HepG2 (cell line): Measurements from ENCODE around the gene OMA1. TPM values are rescaled to one million over a fixed set of nuclear protein-coding genes. Genes with fewer than 3 reads are reported as not detected.

Experiments used
- ATAC-seq: fragments of 200-7000 bp; cut with Tn5 transposase; 3 replicates; pipeline ENCODE4 v1.9.1; 2020; ENCODE audit warnings: mild to moderate bottlenecking, moderate library complexity
- BruUV-seq: library from RNA; stranded (reverse); fragments of 400-500 nt; replicated peaks from 2 replicates; lab custom pipeline; 2021; lab: Mats Ljungman, UMichigan
- CTCF ChIA-PET: fragments of 300-600 bp; formaldehyde crosslinking; extraction: SDS; loops from one replicate; lab custom pipeline; 2021; ENCODE audit warnings: low total read pairs, inconsistent platforms, low intra/inter-chr PET ratio; lab: Yijun Ruan, JAX
- POLR2A ChIA-PET: fragments of 350-600 bp; sonication (Branson Sonifier 250); formaldehyde crosslinking; loops from one replicate; lab custom pipeline; 2020; ENCODE audit warnings: antibody characterized with exemption, inconsistent platforms; lab: Yijun Ruan, JAX
- DNase-seq: peaks from one replicate; pipeline ENCODE4 v3.0.0-alpha.2; 2015; ENCODE audit warnings: low spot score
- FAIRE-seq: peaks from 3 replicates; lab custom pipeline; 2011; peaks lifted over from hg19 to GRCh38; lab: Jason Lieb, UNC
- H2AFZ ChIP-seq: one replicate; pipeline ENCODE4 v1.6.1; 2011; ENCODE audit warnings: low read length, inconsistent platforms
- H3K27ac ChIP-seq: fragments of 300-600 bp; 3 replicates; pipeline ENCODE4 v1.8.0; 2011; ENCODE audit warnings: mixed run types, mild to moderate bottlenecking, mixed read lengths, low read length, inconsistent platforms; ENCODE audit not compliant: insufficient read depth; ENCODE audit errors: extremely low read length
- H3K27me3 ChIP-seq, 2 experiments: fragments of 200-600 bp in 1 of 2; 2 replicates in 1 of 2; 3 replicates in 1 of 2; pipeline versions ENCODE4 v1.6.0 to v1.8.0; 2011; ENCODE audit warnings: low read length in 2 of 2, mild to moderate bottlenecking in 2 of 2, moderate library complexity in 2 of 2, inconsistent platforms in 1 of 2; ENCODE audit not compliant: insufficient read depth in 2 of 2, control insufficient read depth in 1 of 2
- H3K36me3 ChIP-seq, 2 experiments: fragments of 200-600 bp in 1 of 2; replicated peaks in 1 of 2; 2 replicates in 1 of 2; 3 replicates in 1 of 2; pipeline versions ENCODE4 v1.5.1 to v1.8.0; 2011; ENCODE audit warnings: low read length in 2 of 2, inconsistent platforms in 1 of 2; ENCODE audit not compliant: insufficient read depth in 2 of 2, control insufficient read depth in 1 of 2
- H3K4me1 ChIP-seq: 2 replicates; pipeline ENCODE4 v1.5.1; 2012; ENCODE audit warnings: low read length, inconsistent platforms; ENCODE audit not compliant: insufficient read depth
- H3K4me2 ChIP-seq: 2 replicates; pipeline ENCODE4 v1.6.0; 2011; ENCODE audit warnings: low read depth, low read length, inconsistent platforms
- H3K4me3 ChIP-seq, 3 experiments: fragments of 200-600 bp in 1 of 3; sonication (generic), shearing (Covaris generic) in 1 of 3; replicated peaks in 1 of 3; 2 replicates each; pipeline ENCODE4 v1.5.1; 2011 to 2016; ENCODE audit warnings: low read length in 3 of 3, inconsistent platforms in 2 of 3, low read depth in 2 of 3, mild to moderate bottlenecking in 2 of 3, control low read depth in 1 of 3, mixed read lengths in 1 of 3; ENCODE audit not compliant: insufficient read depth in 1 of 3
- H3K79me2 ChIP-seq: one replicate; pipeline ENCODE4 v1.6.1; 2011; ENCODE audit warnings: low read length, inconsistent platforms; ENCODE audit not compliant: insufficient read depth
- H3K9ac ChIP-seq: 2 replicates; pipeline ENCODE4 v1.6.0; 2011; ENCODE audit warnings: mild to moderate bottlenecking, low read depth, low read length, inconsistent platforms; ENCODE audit not compliant: insufficient read depth
- H3K9me3 ChIP-seq: 2 replicates; pipeline ENCODE4 v1.5.1; 2012; ENCODE audit warnings: mild to moderate bottlenecking, low read length
- H4K20me1 ChIP-seq: 2 replicates; pipeline ENCODE4 v1.6.0; 2011; ENCODE audit warnings: inconsistent platforms, mild to moderate bottlenecking, low read length, moderate library complexity; ENCODE audit not compliant: insufficient read depth
- BRD4 ChIP-seq: sonication (generic); formaldehyde crosslinking; IDR thresholded peaks from 2 replicates; pipeline ENCODE4 v1.4.0; 2020; ENCODE audit warnings: missing genetic modification reagents
- CCAR2 ChIP-seq: fragments of 200-400 bp; formaldehyde crosslinking; optimal IDR thresholded peaks from 2 replicates; pipeline ENCODE3; 2018; ENCODE audit warnings: low read depth, mild to moderate bottlenecking, low read length, moderate library complexity
- FOXC1 ChIP-seq: sonication (generic); formaldehyde crosslinking; IDR thresholded peaks from 2 replicates; pipeline ENCODE4 v1.8.0; 2022; ENCODE audit warnings: mild to moderate bottlenecking, missing genetic modification reagents, borderline replicate concordance
- HOXA5 ChIP-seq: sonication (generic); formaldehyde crosslinking; IDR thresholded peaks from 2 replicates; pipeline ENCODE4 v1.4.0; 2020; ENCODE audit warnings: missing genetic modification reagents
- KDM1A ChIP-seq: IDR thresholded peaks from 2 replicates; pipeline ENCODE4 v1.6.1; 2016; ENCODE audit warnings: missing compliant biosample characterization
- MAFF ChIP-seq: IDR thresholded peaks from 2 replicates; pipeline ENCODE4 v1.6.1; 2011; ENCODE audit warnings: low read depth, low read length, improper control_type of control experiment
- MAFK ChIP-seq, 2 experiments: IDR thresholded peaks in 1 of 2; conservative IDR thresholded peaks in 1 of 2; 2 replicates each; pipeline ENCODE4 v1.6.1; 2011; ENCODE audit warnings: improper control_type of control experiment in 2 of 2, low read length in 2 of 2
- MEIS1 ChIP-seq: sonication (generic); formaldehyde crosslinking; IDR thresholded peaks from 2 replicates; pipeline ENCODE4 v1.9.0; 2021; ENCODE audit warnings: mild to moderate bottlenecking, missing genetic modification reagents, moderate library complexity, borderline replicate concordance
- MIER3 ChIP-seq: IDR thresholded peaks from 2 replicates; pipeline ENCODE4 v1.6.1; 2016; ENCODE audit warnings: missing compliant biosample characterization, borderline replicate concordance
- NFYB ChIP-seq: sonication (generic); formaldehyde crosslinking; IDR thresholded peaks from 2 replicates; pipeline ENCODE4 v1.4.0; 2020; ENCODE audit warnings: missing genetic modification reagents
- NFYC ChIP-seq: IDR thresholded peaks from 2 replicates; pipeline ENCODE4 v1.6.1; 2016; ENCODE audit warnings: missing genetic modification reagents, missing compliant biosample characterization
- PHF21A ChIP-seq: sonication (generic); formaldehyde crosslinking; IDR thresholded peaks from 2 replicates; pipeline ENCODE4 v1.5.0; 2020; ENCODE audit warnings: mild to moderate bottlenecking, missing genetic modification reagents
- POLR2AphosphoS2 ChIP-seq: IDR thresholded peaks from 2 replicates; pipeline ENCODE4 v1.6.1; 2011; ENCODE audit warnings: low read depth, low read length, improper control_type of control experiment
- RFX3 ChIP-seq: IDR thresholded peaks from 2 replicates; pipeline ENCODE4 v1.6.1; 2016; ENCODE audit warnings: missing biosample characterization, missing genetic modification reagents
- TOPORS ChIP-seq: sonication (generic); formaldehyde crosslinking; IDR thresholded peaks from 2 replicates; pipeline ENCODE4 v1.8.0; 2023; ENCODE audit warnings: mild to moderate bottlenecking, missing genetic modification reagents
- XBP1 ChIP-seq: sonication (generic); formaldehyde crosslinking; IDR thresholded peaks from 2 replicates; pipeline ENCODE4 v1.5.0; 2020; ENCODE audit warnings: missing genetic modification reagents
- ZBTB1 ChIP-seq: sonication (generic); formaldehyde crosslinking; IDR thresholded peaks from 2 replicates; pipeline ENCODE4 v1.4.0; 2020; ENCODE audit warnings: missing genetic modification reagents, borderline replicate concordance
- ZNF232 ChIP-seq: sonication (generic); formaldehyde crosslinking; IDR thresholded peaks from 2 replicates; pipeline ENCODE4 v1.4.0; 2020; ENCODE audit warnings: missing genetic modification reagents, borderline replicate concordance
- ZNF263 ChIP-seq: sonication (generic); formaldehyde crosslinking; IDR thresholded peaks from 2 replicates; pipeline ENCODE4 v1.4.0; 2020; ENCODE audit warnings: missing genetic modification reagents
- ZNF768 ChIP-seq: sonication (generic); formaldehyde crosslinking; IDR thresholded peaks from 2 replicates; pipeline ENCODE4 v1.4.0; 2020; ENCODE audit warnings: missing genetic modification reagents
- WGBS: methylation state at CpG from one replicate; pipeline ENCODE4 v1.1.6; 2017; ENCODE audit warnings: low lambda C conversion rate; 5-methylcytosine and 5-hydroxymethylcytosine counted together
- in situ Hi-C: cut with HindIII; loops from 2 replicates; pipeline ENCODE4 v1.10.0; 2017; ENCODE audit warnings: low pct_unique_long_range_greater_than_20kb; ENCODE audit not compliant: extremely low pct_ligation_motif_present
- intact Hi-C: fragments of 100-400 bp; cut with micrococcal nuclease; formaldehyde crosslinking; loops from one replicate; pipeline ENCODE4 v1.10.0; 2022; ENCODE audit not compliant: unreplicated experiment
- polyA plus RNA-seq, 8 experiments: library from polyadenylated mRNA; depleted of rRNA in 3 of 8; stranded (reverse) in 7 of 8; unstranded in 1 of 8; fragments of >200 nt; fragmentation: Illumina TruSeq in 4 of 8; extraction: Trizol in 4 of 8; gene quantifications; 2 replicates each; pipeline versions ENCODE4 v1.2.1 to v1.2.3, GENCODE V29; 2011 to 2016; ENCODE audit warnings: low read depth in 4 of 8, missing spikeins in 1 of 8, mixed read lengths in 1 of 8; ENCODE audit not compliant: insufficient read depth in 1 of 8
- total RNA-seq, 5 experiments: library from RNA; depleted of rRNA; stranded (reverse); fragments of >200 nt; fragmentation: Illumina TruSeq; extraction: Trizol; gene quantifications; 2 replicates each; pipeline ENCODE4 v1.2.3, GENCODE V29; 2016; ENCODE audit warnings: low read depth in 1 of 5
- TF ChIP-seq, protein P1 (sequence below): sonication (generic); formaldehyde crosslinking; IDR thresholded peaks from 2 replicates; pipeline ENCODE4 v1.8.1; 2023; ENCODE audit warnings: missing genetic modification reagents, mild to moderate bottlenecking, borderline replicate concordance
- TF ChIP-seq, protein P2 (sequence below): sonication (generic); formaldehyde crosslinking; IDR thresholded peaks from 2 replicates; pipeline ENCODE4 v1.4.0; 2020; ENCODE audit warnings: missing genetic modification reagents
- TF ChIP-seq, protein P3 (sequence below): IDR thresholded peaks from 2 replicates; pipeline ENCODE4 v1.6.1; 2016; ENCODE audit warnings: low read depth, control low read depth

The OMA1 gene
- total and polyA plus RNA-seq, 2 of the 13 experiments (the other 11 are each of a cell fraction or from before 2014, with no cell fraction given): 7.0 to 26.9 TPM

DNA sequence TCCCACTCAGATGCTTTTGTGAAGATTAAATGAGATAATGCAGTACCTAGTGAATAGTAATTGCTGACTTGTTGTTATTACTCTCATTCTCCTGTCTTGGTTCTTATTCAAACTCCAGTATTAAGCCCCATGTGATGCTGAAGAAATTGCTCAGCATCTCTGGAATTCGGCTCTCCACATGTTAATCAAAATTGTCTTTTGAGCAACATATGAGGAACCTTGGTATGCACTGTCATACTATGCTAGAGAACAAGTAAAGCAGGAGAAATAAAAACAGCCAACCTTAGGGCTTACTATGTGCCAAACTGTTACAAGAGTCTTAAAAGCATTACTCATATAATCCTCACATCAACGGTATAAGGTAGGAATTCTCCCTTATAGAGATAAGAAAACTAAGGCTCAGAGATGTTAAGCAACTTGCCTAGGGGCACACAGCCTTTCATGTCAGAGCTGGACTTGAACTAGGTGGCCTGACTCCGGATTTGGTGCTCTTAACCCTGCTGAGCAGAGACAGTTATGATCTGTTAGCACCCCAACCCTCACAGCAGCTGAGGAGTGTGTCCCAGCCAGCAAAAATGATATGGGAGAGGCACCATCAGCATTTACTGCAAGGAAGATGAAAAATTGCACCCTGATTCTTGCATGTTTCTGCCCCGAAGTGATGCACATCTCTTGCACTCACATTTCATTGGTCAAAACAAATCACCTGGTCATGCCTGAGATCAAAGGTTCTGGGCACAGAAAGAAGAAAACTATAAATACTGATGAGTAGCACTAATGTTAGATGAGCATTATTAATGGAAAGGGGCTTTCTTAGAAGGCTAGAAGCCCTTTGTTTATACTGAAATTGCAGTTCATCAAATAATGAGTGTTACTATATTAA, 102.3 kb downstream of the OMA1 start (continued):
- peak; percentile 33 to 37; a peak in 3 of 4 replicates for TF ChIP-seq MAFK (conservative IDR thresholded peaks at IDR 0.05 in 1 of 2, IDR thresholded peaks at IDR 0.05 in 1 of 2; ENCODE audit: low read length in 2 of 2)
- TF ChIP-seq FOXC1 (CRISPR knock-in tag): no peak
- TF ChIP-seq ZNF768 (CRISPR knock-in tag): peak; percentile 75; the same call in 1 of the 2 replicates
- peak; percentile 37; the same call in 1 of the 2 replicates for TF ChIP-seq MAFF
- TF ChIP-seq MIER3 (CRISPR knock-in tag): no peak
- no peak for TF ChIP-seq ZNF263 (CRISPR knock-in tag)
- TF ChIP-seq HOXA5 (CRISPR knock-in tag): no peak
- no peak for TF ChIP-seq CCAR2
- peak; percentile 58 for TF ChIP-seq NFYB (CRISPR knock-in tag)
- TF ChIP-seq, protein P1, sequence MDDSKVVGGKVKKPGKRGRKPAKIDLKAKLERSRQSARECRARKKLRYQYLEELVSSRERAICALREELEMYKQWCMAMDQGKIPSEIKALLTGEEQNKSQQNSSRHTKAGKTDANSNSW (CRISPR knock-in tag): no peak
- 0 out of 2 replicates have a peak, but pooled peaks have one; percentile 22 for TF ChIP-seq NFYC
- no peak for TF ChIP-seq RFX3

DNA sequence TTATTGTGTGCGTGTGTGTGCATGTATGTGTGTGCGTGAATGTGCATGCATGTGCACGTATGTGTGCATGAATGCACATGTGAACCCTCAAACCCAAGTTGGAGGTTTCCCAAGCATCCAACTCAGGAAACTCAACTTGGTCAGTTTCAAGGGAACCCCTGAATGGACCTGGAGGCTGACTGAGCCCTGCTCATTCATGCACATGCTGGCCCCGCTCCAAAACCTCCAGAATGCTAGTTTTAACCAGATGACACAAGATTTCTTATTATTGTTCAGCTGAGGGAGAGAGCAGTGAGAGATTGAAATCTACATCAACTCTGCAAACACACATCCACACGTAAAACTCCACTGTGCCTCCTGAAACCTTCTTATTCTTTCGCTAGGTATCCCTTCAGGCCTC, 104.4 kb downstream of the OMA1 start:
- ChIA-PET CTCF (no interaction called here), POLR2A (no interaction called here)
- DNase-seq (no peak), ATAC-seq (no peak), FAIRE-seq (no peak)
- in situ Hi-C loops (no loop called here), intact Hi-C loops (no loop called here)
- Histone ChIP-seq H3K4me1 (peaks cover 37% of the 10 kb centered on the region), H2AFZ (no peak overlapping the region), H3K9ac (no peak overlapping the region), H3K27me3 (no peaks in the 10 kb centered on the region), H4K20me1 (no peaks in the 10 kb centered on the region), H3K9me3 (no peaks in the 10 kb centered on the region), H3K27ac (no peak overlapping the region), H3K4me3 (no peak overlapping the region), H3K4me2 (no peak overlapping the region), H3K79me2 (no peaks in the 10 kb centered on the region), H3K36me3 (no peaks in the 10 kb centered on the region)
- BruUV-seq: no TSS peak
- 81% methylated on average over 6 of the region's 6 CpGs for WGBS
- TF ChIP-seq MEIS1: no peak
- TF ChIP-seq ZNF232 (CRISPR knock-in tag): no peak
- no peak for TF ChIP-seq XBP1
- TF ChIP-seq KDM1A (CRISPR knock-in tag): no peak
- no peak for TF ChIP-seq PHF21A (CRISPR knock-in tag)
- TF ChIP-seq, protein P2, sequence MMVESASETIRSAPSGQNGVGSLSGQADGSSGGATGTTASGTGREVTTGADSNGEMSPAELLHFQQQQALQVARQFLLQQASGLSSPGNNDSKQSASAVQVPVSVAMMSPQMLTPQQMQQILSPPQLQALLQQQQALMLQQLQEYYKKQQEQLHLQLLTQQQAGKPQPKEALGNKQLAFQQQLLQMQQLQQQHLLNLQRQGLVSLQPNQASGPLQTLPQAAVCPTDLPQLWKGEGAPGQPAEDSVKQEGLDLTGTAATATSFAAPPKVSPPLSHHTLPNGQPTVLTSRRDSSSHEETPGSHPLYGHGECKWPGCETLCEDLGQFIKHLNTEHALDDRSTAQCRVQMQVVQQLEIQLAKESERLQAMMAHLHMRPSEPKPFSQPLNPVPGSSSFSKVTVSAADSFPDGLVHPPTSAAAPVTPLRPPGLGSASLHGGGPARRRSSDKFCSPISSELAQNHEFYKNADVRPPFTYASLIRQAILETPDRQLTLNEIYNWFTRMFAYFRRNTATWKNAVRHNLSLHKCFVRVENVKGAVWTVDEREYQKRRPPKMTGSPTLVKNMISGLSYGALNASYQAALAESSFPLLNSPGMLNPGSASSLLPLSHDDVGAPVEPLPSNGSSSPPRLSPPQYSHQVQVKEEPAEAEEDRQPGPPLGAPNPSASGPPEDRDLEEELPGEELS (CRISPR knock-in tag): no peak
- no peak for TF ChIP-seq BRD4 (CRISPR knock-in tag)
- TF ChIP-seq POLR2AphosphoS2: no peak
- TF ChIP-seq ZBTB1: no peak
- no peak for TF ChIP-seq TOPORS (CRISPR knock-in tag)
- TF ChIP-seq, protein P3, sequence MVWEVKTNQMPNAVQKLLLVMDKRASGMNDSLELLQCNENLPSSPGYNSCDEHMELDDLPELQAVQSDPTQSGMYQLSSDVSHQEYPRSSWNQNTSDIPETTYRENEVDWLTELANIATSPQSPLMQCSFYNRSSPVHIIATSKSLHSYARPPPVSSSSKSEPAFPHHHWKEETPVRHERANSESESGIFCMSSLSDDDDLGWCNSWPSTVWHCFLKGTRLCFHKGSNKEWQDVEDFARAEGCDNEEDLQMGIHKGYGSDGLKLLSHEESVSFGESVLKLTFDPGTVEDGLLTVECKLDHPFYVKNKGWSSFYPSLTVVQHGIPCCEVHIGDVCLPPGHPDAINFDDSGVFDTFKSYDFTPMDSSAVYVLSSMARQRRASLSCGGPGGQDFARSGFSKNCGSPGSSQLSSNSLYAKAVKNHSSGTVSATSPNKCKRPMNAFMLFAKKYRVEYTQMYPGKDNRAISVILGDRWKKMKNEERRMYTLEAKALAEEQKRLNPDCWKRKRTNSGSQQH (CRISPR knock-in tag): no peak
